GM12878 (cell line): ENCODE measurements around the gene NF1. TPM values are rescaled to one million over a fixed set of nuclear protein-coding genes. Genes with fewer than 3 reads are reported as not detected.
"Not testable (repeated sequence)": the region's sequence is repeated elsewhere in the genome, so short reads cannot be mapped to it uniquely, and the experiment has no call there.

Experiments
- ATAC-seq: fragments of 200-7000 bp; cut with Tn5 transposase; 3 replicates; pipeline ENCODE4 v1.9.1; 2020; ENCODE audit warnings: mild to moderate bottlenecking, moderate library complexity
- BruUV-seq: library from RNA; stranded (reverse); fragments of 400-500 nt; replicated peaks from 2 replicates; lab custom pipeline; 2021; lab: Mats Ljungman, UMichigan
- CTCF ChIA-PET: fragments of 300-600 bp; sonication (Branson Sonifier 250); formaldehyde crosslinking; extraction: SDS; loops from one replicate; lab custom pipeline; 2021; ENCODE audit warnings: inconsistent platforms; lab: Yijun Ruan, JAX
- POLR2A ChIA-PET: fragments of 350-600 bp; formaldehyde crosslinking; extraction: SDS; loops from one replicate; lab custom pipeline; 2021; ENCODE audit warnings: inconsistent platforms; lab: Charles Lee
- RAD21 ChIA-PET: fragments of 300-600 bp; sonication (Branson Sonifier 250); formaldehyde crosslinking; loops from one replicate; lab custom pipeline; 2023; ENCODE audit warnings: antibody characterized with exemption; ENCODE audit not compliant: unreplicated experiment; lab: Charles Lee
- SMC1A ChIA-PET: fragments of 300-600 bp; sonication (Branson Sonifier 250); formaldehyde crosslinking; loops from one replicate; lab custom pipeline; 2023; ENCODE audit not compliant: unreplicated experiment, uncharacterized antibody; lab: Charles Lee
- DNase-seq: peaks from one replicate; pipeline ENCODE4 v3.0.0-alpha.2; 2011; ENCODE audit warnings: low read depth, low spot score
- FAIRE-seq: peaks from 3 replicates; lab custom pipeline; 2011; peaks lifted over from hg19 to GRCh38; lab: Jason Lieb, UNC
- H2AFZ ChIP-seq: 2 replicates; pipeline ENCODE4 v1.6.0; 2011; ENCODE audit warnings: low read depth, low read length, control low read depth; ENCODE audit not compliant: control insufficient read depth
- H3K27ac ChIP-seq: 2 replicates; pipeline ENCODE4 v1.5.1; 2011; ENCODE audit warnings: control low read depth; ENCODE audit not compliant: control insufficient read depth, insufficient read depth
- H3K27me3 ChIP-seq, 2 experiments: replicated peaks in 1 of 2; 2 replicates each; pipeline versions ENCODE4 v1.6.0 to v1.6.1; 2011; ENCODE audit warnings: low read length in 1 of 2; ENCODE audit not compliant: control insufficient read depth in 2 of 2, insufficient read depth in 2 of 2
- H3K36me3 ChIP-seq, 2 experiments: 2 replicates each; pipeline ENCODE4 v1.5.1; 2011; ENCODE audit warnings: low read length in 1 of 2; ENCODE audit not compliant: control insufficient read depth in 2 of 2, insufficient read depth in 2 of 2
- H3K4me1 ChIP-seq: 2 replicates; pipeline ENCODE4 v1.6.1; 2011; ENCODE audit warnings: mild to moderate bottlenecking, low read length, moderate library complexity, mixed read lengths; ENCODE audit not compliant: control insufficient read depth, insufficient read depth
- H3K4me2 ChIP-seq: 2 replicates; pipeline ENCODE4 v1.6.0; 2011; ENCODE audit warnings: control low read depth; ENCODE audit not compliant: control insufficient read depth, insufficient read depth
- H3K4me3 ChIP-seq: fragments of 200-600 bp; sonication (generic); 2 replicates; pipeline ENCODE4 v1.5.1; 2016
- H3K79me2 ChIP-seq: 2 replicates; pipeline ENCODE4 v1.6.0; 2011; ENCODE audit warnings: low read length; ENCODE audit not compliant: control insufficient read depth, insufficient read depth
- H3K9ac ChIP-seq: 2 replicates; pipeline ENCODE4 v1.8.0; 2011; ENCODE audit warnings: low read length, control low read depth, mixed read lengths; ENCODE audit not compliant: control insufficient read depth, insufficient read depth
- H3K9me3 ChIP-seq: replicated peaks from 3 replicates; pipeline ENCODE4 v1.5.1; 2011; ENCODE audit warnings: mild to moderate bottlenecking, low read length; ENCODE audit not compliant: control insufficient read depth, insufficient read depth
- H4K20me1 ChIP-seq: 2 replicates; pipeline ENCODE4 v1.6.0; 2011; ENCODE audit not compliant: control insufficient read depth, insufficient read depth
- ATF2 ChIP-seq: IDR thresholded peaks from 2 replicates; pipeline ENCODE4 v1.6.1; 2012; ENCODE audit warnings: low read length, inconsistent platforms
- CEBPB ChIP-seq, 2 experiments: fragments of 150-350 bp in 1 of 2; IDR thresholded peaks; 2 replicates each; pipeline ENCODE4 v1.6.1; 2012 to 2014; ENCODE audit warnings: low read depth in 2 of 2, low read length in 2 of 2, borderline replicate concordance in 1 of 2, inconsistent platforms in 1 of 2
- ESRRA ChIP-seq: IDR thresholded peaks from 2 replicates; pipeline ENCODE4 v1.6.1; 2012; ENCODE audit warnings: mild to moderate bottlenecking, low read length, improper control_type of control experiment
- PAX5 ChIP-seq: IDR thresholded peaks from 2 replicates; pipeline ENCODE4 v1.6.1; 2011; ENCODE audit warnings: low read depth, low read length, borderline replicate concordance
- ZNF24 ChIP-seq: fragments of 450-650 bp; IDR thresholded peaks from 2 replicates; pipeline ENCODE4 v1.6.1; 2017; ENCODE audit warnings: antibody characterized with exemption, mild to moderate bottlenecking
- WGBS: methylation state at CpG from one replicate; pipeline ENCODE4 v1.1.6; 2016; ENCODE audit warnings: low lambda C conversion rate; ENCODE audit not compliant: insufficient replicate concordance, insufficient coverage; ENCODE audit errors: missing lambda C conversion rate; 5-methylcytosine and 5-hydroxymethylcytosine counted together
- in situ Hi-C: fragments of 300-500 bp; cut with MboI; formaldehyde crosslinking; loops from 9 replicates; pipeline ENCODE4 v1.14.3; 2018; ENCODE audit warnings: mixed read lengths
- intact Hi-C: fragments of 100-400 bp; cut with micrococcal nuclease; formaldehyde crosslinking; loops from one replicate; pipeline ENCODE4 v1.14.2; 2022; ENCODE audit not compliant: unreplicated experiment
- polyA plus RNA-seq, 11 experiments: library from polyadenylated mRNA; depleted of rRNA in 4 of 11; unstranded in 6 of 11; stranded (reverse) in 5 of 11; fragments of >200 nt; fragmentation: Nextera tagmentation in 4 of 11; fragmentation: Illumina TruSeq in 1 of 11; extraction: Ambion mirVana in 4 of 11; extraction: Trizol in 1 of 11; gene quantifications; 1 replicate in 1 of 11; 2 replicates in 10 of 11; pipeline versions ENCODE4 v1.2.1 to v1.2.3, GENCODE V29; 2011 to 2016; ENCODE audit warnings: inconsistent platforms in 2 of 11, missing spikeins in 2 of 11, low read depth in 1 of 11
- total RNA-seq, 4 experiments: library from RNA; depleted of rRNA in 3 of 4; stranded (reverse); fragments of >200 nt in 3 of 4; fragmentation: Illumina TruSeq in 1 of 4; extraction: Trizol in 1 of 4; gene quantifications; 2 replicates each; pipeline versions ENCODE4 v1.2.1 to v1.2.3, GENCODE V29; 2013 to 2021

Gene NF1
- total and polyA plus RNA-seq, 10 of the 15 experiments (the other 5 are each of a cell fraction or from before 2014, with no cell fraction given) = 2.5 to 31.8 (median 16.6) TPM

- TF ChIP-seq ESRRA = no peak
- no peak for TF ChIP-seq ZNF24
- TF ChIP-seq PAX5 = no peak
- no peak for TF ChIP-seq ATF2
- no peak for TF ChIP-seq CEBPB (IDR thresholded peaks at IDR 0.05; ENCODE audit: borderline replicate concordance in 1 of 2, low read depth in 2 of 2, low read length in 2 of 2)
These were observed 286.4 kb downstream of the NF1 start (continued) for GRCh38 chr17:31381165-31381668.

GRCh38 chr17:31382668-31383275 is 288.0 kb downstream of the NF1 start:
- FAIRE-seq, H3K79me2 ChIP-seq, in situ Hi-C loops, H3K4me1 ChIP-seq, H4K20me1 ChIP-seq, intact Hi-C loops, BruUV-seq, H3K9me3 ChIP-seq, H3K4me3 ChIP-seq, H3K36me3 ChIP-seq, H3K27ac ChIP-seq, ATAC-seq, H3K27me3 ChIP-seq, H3K4me2 ChIP-seq, DNase-seq, H3K9ac ChIP-seq, H2AFZ ChIP-seq: not testable (repeated sequence)
- SMC1A ChIA-PET = interaction anchor here (0.5 to 2.3 kb wide), 3 partner anchors 9 to 115 kb away, joined by 3 to 9 read pairs (median 3); no protein-coding TSS in a partner anchor
- 100% methylated on average over 11 of the region's 11 CpGs for WGBS
- RAD21 ChIA-PET = interaction anchor here (1.0 kb wide), 1 partner anchor 130 kb away, joined by 3 read pairs; no protein-coding TSS in a partner anchor
- CTCF ChIA-PET = interaction anchor here (0.6 to 1.1 kb wide), 3 partner anchors 8 to 198 kb away, joined by 3 to 4 read pairs (median 3); no protein-coding TSS in a partner anchor
- POLR2A ChIA-PET = interaction anchor here (0.6 kb wide), 1 partner anchor 105 kb away, joined by 3 read pairs; no protein-coding TSS in a partner anchor

- WGBS = 87% methylated on average over 6 of the region's 6 CpGs
- ChIA-PET CTCF (interaction anchor here (0.6 to 1.4 kb wide), 3 partner anchors 46 to 199 kb away, joined by 3 read pairs; no protein-coding TSS in a partner anchor), SMC1A (interaction anchor here (1.5 to 2.3 kb wide), 2 partner anchors 10 to 140 kb away, joined by 4 to 9 read pairs; no protein-coding TSS in a partner anchor), POLR2A (interaction anchor here (0.6 kb wide), 3 partner anchors 91 to 130 kb away, joined by 3 to 6 read pairs (median 4); no protein-coding TSS in a partner anchor)
- H3K79me2 ChIP-seq, ATAC-seq, FAIRE-seq, H3K9ac ChIP-seq, BruUV-seq, H3K9me3 ChIP-seq, intact Hi-C loops, H3K27me3 ChIP-seq, H3K4me3 ChIP-seq, DNase-seq, H3K4me1 ChIP-seq, H3K36me3 ChIP-seq, H3K27ac ChIP-seq, H4K20me1 ChIP-seq, RAD21 ChIA-PET, in situ Hi-C loops, H2AFZ ChIP-seq, H3K4me2 ChIP-seq: not testable (repeated sequence)
These were observed 288.7 kb downstream of the NF1 start for GRCh38 chr17:31383488-31383887.
